Fibroblast of the aortic adventitia (primary cell): ENCODE results near the gene IMP4. TPM values are rescaled to one million over a fixed set of nuclear protein-coding genes. Genes with fewer than 3 reads are reported as not detected.

Experiments
- DNase-seq: peaks from one replicate; pipeline ENCODE4 v3.0.0-alpha.2; 2010; ENCODE audit warnings: low read depth
- H3K4me3 ChIP-seq: 2 replicates; pipeline ENCODE4 v1.5.1; 2011; ENCODE audit warnings: low read depth, mild to moderate bottlenecking, control low read depth, low read length, moderate library complexity
- total RNA-seq: library from RNA; depleted of rRNA; stranded (reverse); fragments of >200 nt; gene quantifications from 2 replicates; pipeline ENCODE4 v1.2.3, GENCODE V29; 2012; ENCODE audit warnings: low replicate concordance
- TF ChIP-seq, protein P1 (sequence below): IDR thresholded peaks from 2 replicates; pipeline ENCODE4 v1.5.1; 2011; ENCODE audit warnings: mild to moderate bottlenecking, low read length, control low read depth, inconsistent platforms; ENCODE audit not compliant: insufficient read depth

IMP4 gene
- total RNA-seq, 1 donor = 59.0 TPM

DNA sequence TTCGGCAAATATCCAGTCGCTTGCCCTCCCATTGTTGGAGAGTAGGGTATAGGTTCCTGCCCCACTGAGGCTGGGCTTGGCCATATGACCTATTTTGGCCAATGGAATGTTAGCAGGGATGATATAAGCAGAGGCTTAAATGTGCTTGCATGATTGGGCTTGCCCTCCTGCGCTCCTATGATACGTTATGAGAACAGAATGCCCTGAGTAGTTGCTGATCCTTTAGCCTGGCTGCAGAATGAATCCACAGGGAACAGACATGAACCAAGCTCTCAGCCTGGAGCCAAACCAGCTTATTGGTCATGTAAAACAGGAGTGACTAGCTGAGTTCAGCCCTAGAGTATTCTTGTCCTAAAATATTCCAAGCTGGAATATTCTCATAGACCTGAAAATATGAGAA, 34.8 kb upstream of the IMP4 start:
- no peak for DNase-seq
- TF ChIP-seq, protein P1, sequence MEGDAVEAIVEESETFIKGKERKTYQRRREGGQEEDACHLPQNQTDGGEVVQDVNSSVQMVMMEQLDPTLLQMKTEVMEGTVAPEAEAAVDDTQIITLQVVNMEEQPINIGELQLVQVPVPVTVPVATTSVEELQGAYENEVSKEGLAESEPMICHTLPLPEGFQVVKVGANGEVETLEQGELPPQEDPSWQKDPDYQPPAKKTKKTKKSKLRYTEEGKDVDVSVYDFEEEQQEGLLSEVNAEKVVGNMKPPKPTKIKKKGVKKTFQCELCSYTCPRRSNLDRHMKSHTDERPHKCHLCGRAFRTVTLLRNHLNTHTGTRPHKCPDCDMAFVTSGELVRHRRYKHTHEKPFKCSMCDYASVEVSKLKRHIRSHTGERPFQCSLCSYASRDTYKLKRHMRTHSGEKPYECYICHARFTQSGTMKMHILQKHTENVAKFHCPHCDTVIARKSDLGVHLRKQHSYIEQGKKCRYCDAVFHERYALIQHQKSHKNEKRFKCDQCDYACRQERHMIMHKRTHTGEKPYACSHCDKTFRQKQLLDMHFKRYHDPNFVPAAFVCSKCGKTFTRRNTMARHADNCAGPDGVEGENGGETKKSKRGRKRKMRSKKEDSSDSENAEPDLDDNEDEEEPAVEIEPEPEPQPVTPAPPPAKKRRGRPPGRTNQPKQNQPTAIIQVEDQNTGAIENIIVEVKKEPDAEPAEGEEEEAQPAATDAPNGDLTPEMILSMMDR = no peak

DNA sequence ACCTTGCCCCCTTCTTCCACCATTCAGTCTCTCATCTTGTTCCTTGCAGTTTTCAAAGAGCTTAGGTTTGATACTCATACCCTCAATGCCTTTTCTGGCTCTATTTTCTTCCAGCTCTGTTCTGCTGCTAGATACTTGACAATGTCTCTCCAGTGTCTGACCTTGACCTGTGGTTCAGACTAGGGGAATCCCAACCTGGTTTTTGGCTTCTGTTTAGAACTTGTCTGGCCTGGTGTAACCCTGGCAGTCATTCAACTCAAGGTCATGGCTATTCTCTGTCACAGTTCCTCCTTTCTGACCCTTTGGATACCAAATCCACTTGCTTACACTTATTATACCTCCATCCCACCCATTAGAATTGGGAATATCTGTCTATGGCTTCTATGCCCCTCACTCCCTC, 31.8 kb upstream of the IMP4 start:
- H3K4me3 ChIP-seq = no peak overlapping the region
- TF ChIP-seq, protein P1 = no peak
- DNase-seq = no peak

More for the DNA sequence above, 34.8 kb upstream of the IMP4 start:
- no peak overlapping the region for H3K4me3 ChIP-seq

DNA sequence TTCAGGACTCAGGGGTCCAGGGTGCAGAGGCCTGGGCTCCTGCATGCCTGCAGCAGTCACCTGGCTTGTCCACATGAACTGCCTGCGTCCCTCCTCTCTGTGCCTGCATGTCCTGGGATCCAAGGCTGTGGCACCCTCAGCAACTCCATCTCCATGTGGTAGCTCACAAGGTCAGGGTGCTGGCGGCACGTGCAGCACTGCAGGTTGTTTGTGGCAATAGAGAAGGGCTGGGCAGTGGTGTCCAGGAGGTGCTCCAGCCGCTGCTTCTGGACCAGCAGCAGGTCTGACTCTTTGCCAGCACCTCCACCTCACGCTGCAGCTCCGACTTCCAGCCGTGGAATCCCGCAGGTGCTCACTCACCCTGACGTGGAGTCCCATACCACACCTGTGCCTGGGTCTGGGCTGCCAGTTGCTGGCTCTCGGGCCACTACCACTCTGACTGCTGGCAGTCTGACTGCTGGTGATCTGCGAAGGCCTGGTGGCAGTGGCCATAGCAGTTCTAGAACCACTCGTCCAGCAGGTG, 28.8 kb upstream of the IMP4 start:
- H3K4me3 ChIP-seq = no peak overlapping the region
- TF ChIP-seq, protein P1 = no peak
- DNase-seq = no peak

DNA sequence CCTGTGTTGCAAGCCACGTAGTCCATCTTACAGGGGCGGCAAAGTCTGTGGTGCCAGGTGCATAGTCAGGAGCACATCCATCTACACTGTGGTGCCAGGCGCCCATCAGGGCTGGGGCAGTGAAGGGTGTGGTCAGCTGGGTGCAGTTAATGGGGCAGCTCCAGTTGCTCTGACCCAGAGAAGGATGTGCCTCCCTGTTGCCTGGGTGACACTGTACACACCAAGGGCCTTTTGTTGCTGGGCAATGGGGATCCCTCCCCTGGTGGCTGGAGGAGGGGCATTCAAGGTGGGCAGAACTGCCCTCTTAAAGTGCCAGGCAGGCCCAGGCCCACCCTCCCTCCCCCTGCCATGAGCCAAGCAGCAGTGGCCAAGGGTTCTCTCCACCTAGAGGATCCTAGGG, 28.3 kb upstream of the IMP4 start:
- no peak for DNase-seq
- H3K4me3 ChIP-seq = no peak overlapping the region
- TF ChIP-seq, protein P1 = no peak

DNA sequence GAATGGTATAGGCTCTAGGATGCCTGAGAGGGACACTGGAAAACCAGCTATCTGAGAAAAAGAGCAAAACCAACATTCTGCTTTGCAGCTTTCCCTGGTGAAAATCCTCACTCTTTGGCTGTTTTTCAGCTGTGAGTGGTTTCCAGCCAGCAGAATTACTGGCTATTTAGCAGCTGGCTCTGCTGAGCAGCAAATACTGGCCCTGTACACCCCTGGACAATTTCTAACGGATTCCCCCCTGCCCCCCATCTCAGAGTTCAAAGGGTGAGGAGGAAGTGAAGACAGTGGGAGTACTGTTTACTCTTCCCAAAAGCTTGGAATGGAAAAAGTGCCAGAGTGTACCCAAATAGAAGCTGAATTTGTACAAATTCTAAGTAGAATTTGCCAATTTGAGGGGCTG, 26.1 kb upstream of the IMP4 start:
- no peak overlapping the region for H3K4me3 ChIP-seq
- no peak for DNase-seq
- TF ChIP-seq, protein P1 = no peak

DNA sequence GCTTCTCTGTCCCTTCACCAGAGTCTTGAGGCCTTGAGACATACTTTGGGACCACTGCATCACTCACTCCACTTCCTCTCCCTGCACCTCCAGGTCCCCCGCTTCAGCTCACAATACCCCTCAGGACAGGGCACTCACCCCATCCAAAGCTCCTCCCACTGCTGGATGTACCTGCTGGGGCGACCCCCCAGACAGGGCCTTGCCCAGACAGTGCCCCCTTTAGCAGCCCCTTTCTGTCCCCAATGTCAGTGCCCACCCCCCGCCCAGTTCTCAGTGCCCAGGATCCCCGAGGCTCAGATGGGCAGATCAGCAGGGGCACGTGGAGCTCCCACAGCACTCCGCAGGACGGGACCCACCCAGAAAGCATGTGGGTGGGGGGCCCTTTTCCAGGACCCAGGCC, 23.8 kb upstream of the IMP4 start:
- DNase-seq = no peak
- no peak overlapping the region for H3K4me3 ChIP-seq
- TF ChIP-seq, protein P1 = no peak

DNA sequence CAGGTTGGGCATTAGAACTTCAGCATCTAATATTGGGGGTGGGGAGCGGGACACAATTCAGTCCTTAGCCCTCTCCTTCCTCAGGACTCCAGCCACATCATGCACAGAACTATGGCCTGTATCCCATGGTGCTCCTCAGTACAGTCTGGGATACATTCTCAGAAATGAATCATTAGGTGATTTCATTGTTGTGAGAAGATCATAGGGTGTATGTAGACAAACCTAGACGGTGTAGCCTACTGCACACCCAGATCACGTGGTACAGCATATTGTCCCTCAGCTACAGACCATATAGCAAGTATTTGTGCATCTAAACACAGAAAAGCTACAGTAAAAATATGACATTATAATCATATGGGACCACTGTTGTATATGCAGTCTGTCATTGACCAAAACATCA, 23.2 kb upstream of the IMP4 start:
- no peak overlapping the region for H3K4me3 ChIP-seq
- no peak for DNase-seq
- TF ChIP-seq, protein P1 = no peak
